Aorta (tissue), 5 donors: ENCODE measurements around the gene FKBP1A. TPM values are rescaled to one million over a fixed set of nuclear protein-coding genes. Genes with fewer than 3 reads are reported as not detected.

ENCODE experiments used
- ATAC-seq: fragments of 200-7000 bp; cut with Tn5 transposase; one replicate; pipeline ENCODE4 v1.9.1; 2022; ENCODE audit warnings: moderate library complexity; ENCODE audit not compliant: low FRiP score
- DNase-seq, 2 donors: peaks; one replicate each; pipeline ENCODE4 v3.0.0-alpha.2; 2020
- H3K27ac ChIP-seq, 2 donors: one replicate each; pipeline ENCODE4 v1.5.1; 2013; ENCODE audit warnings: low read length in 2 of 2, mild to moderate bottlenecking in 2 of 2, moderate library complexity in 2 of 2, control low read depth in 1 of 2, inconsistent platforms in 1 of 2, low read depth in 1 of 2
- H3K27me3 ChIP-seq, 2 donors: one replicate each; pipeline ENCODE4 v1.6.1; 2013; ENCODE audit warnings: control low read depth in 1 of 2, low read length in 1 of 2, mild to moderate bottlenecking in 1 of 2, moderate library complexity in 1 of 2; ENCODE audit not compliant: insufficient read depth in 2 of 2, control insufficient read depth in 1 of 2
- H3K36me3 ChIP-seq, 2 donors: one replicate each; pipeline ENCODE4 v1.6.1; 2013; ENCODE audit warnings: control low read depth in 1 of 2, low read length in 1 of 2, mild to moderate bottlenecking in 1 of 2; ENCODE audit not compliant: insufficient read depth in 2 of 2, control insufficient read depth in 1 of 2
- H3K4me1 ChIP-seq, 2 donors: one replicate each; pipeline ENCODE4 v1.6.1; 2013; ENCODE audit warnings: low read length in 2 of 2, control low read depth in 1 of 2, mild to moderate bottlenecking in 1 of 2, moderate library complexity in 1 of 2; ENCODE audit not compliant: insufficient read depth in 2 of 2, control insufficient read depth in 1 of 2
- H3K4me3 ChIP-seq, 2 donors: one replicate each; pipeline ENCODE4 v1.5.1; 2013; ENCODE audit warnings: low read length in 2 of 2, control low read depth in 1 of 2, mild to moderate bottlenecking in 1 of 2
- H3K9me3 ChIP-seq: one replicate; pipeline ENCODE4 v1.6.1; 2013; ENCODE audit warnings: mild to moderate bottlenecking, low read length; ENCODE audit not compliant: control insufficient read depth
- WGBS, 2 donors: extraction: QIAGEN DNeasy Blood & Tissue Kit; methylation state at CpG; one replicate each; pipeline ENCODE4 v1.1.7; 2013; 5-methylcytosine and 5-hydroxymethylcytosine counted together
- intact Hi-C, 2 donors: fragments of 100-400 bp; cut with DNase I; formaldehyde crosslinking; loops; one replicate each; pipeline versions ENCODE4 v1.14.2 to v1.15.0; 2022
- long read RNA-seq, 2 donors: library from polyadenylated mRNA; unstranded; transcript quantifications; one replicate each; pipeline ENCODE4 v2.0.0, GENCODE V29; 2020 to 2021
- polyA plus RNA-seq, 2 donors: library from polyadenylated mRNA; stranded (reverse); fragments of 200-250 nt; gene quantifications; one replicate each; pipeline ENCODE4 v1.2.3, GENCODE V29; 2013
- total RNA-seq, 2 donors: library from RNA; stranded (reverse); fragmentation: NEBNext Ultra II Directional; extraction: Animal tissue kit (Norgen Biotek cat#: 25700); gene quantifications; one replicate each; pipeline ENCODE4 v1.2.1, GENCODE V29; 2021
- donor health status: healthy with polysubstance abuse.
- donor health status: Bipolar disorder and iron deficiency.
- donor health status: DM: no; HTN: no; CAD: no.
- donor health status: DM: no; HTN: no; CAD: no.
- donor health status: DM: yes; HTN: yes; CAD: no.

FKBP1A gene
- total RNA-seq, result 100 to 1,000 TPM; 249 to 273 TPM
- 100 to 1,000 TPM; 105 to 202 TPM for polyA plus RNA-seq
- long read RNA-seq, donor 1, transcript FKBP1A-204 (5 exons, 1,622 nt), result major isoform, 974 of 1,049 reads
- long read RNA-seq, donor 1, transcript FKBP1A-211 (4 exons, 1,518 nt), result minor isoform, 6 of 1,049 reads
- long read RNA-seq, donor 1, transcript FKBP1A-203 (4 exons, 976 nt), result minor isoform, 43 of 1,049 reads
- long read RNA-seq, donor 1, partial matches to known transcripts, result 16 of 1,049 reads
- long read RNA-seq, donor 1, other reads (novel, unspliced or antisense), result 7 of 1,049 reads
- long read RNA-seq, donor 2, transcript FKBP1A-204 (5 exons, 1,622 nt), result major isoform, 112 of 141 reads
- long read RNA-seq, donor 2, partial matches to known transcripts, result 4 of 141 reads
- long read RNA-seq, donor 2, other reads (novel, unspliced or antisense), result 17 of 141 reads

GRCh38 chr20:1392693-1393506 lies at the start of gene FKBP1A:
Gene FKBP1A (minus strand): TSS chr20:1393054. CDS start chr20:1392998, 56 bp downstream.
- H3K27me3 ChIP-seq, result no peaks in the 10 kb centered on the region
- peak within 1 kb of the TSS in 1 of 2 donors; percentile 78 for H3K27ac ChIP-seq
- H3K36me3 ChIP-seq, result no peaks in the 10 kb centered on the region
- intact Hi-C loops, result loop anchor here (2.0 to 5.0 kb wide), 4 partner anchors 68 to 276 kb away; partner anchors contain the start of genes NSFL1C (in 1 of the 2) and PSMF1 (in 1 of the 2)
- H3K9me3 ChIP-seq, result no peaks in the 10 kb centered on the region
- H3K4me3 ChIP-seq, result peak within 1 kb of the TSS; percentile 87 to 89
- ATAC-seq, result peak; percentile 97
- peak; percentile 94 to 97 for DNase-seq
- peaks cover 3 to 4% of the 10 kb centered on the region in 2 donors for H3K4me1 ChIP-seq
- WGBS, 2 donors, result 1% methylated on average over 59 to 79 of the region's 79 CpGs

GRCh38 chr20:1442304-1442703 lies 49.5 kb upstream of the FKBP1A start:
- Histone ChIP-seq H3K9me3 (no peaks in the 10 kb centered on the region), H3K27me3 (no peaks in the 10 kb centered on the region), H3K27ac (no peak overlapping the region), H3K36me3 (peaks cover 8 to 26% of the 10 kb centered on the region in 2 donors), H3K4me1 (no peaks in the 10 kb centered on the region), H3K4me3 (no peak overlapping the region)
- no peak for DNase-seq
- WGBS, 2 donors, result 79% methylated on average over 2 of the region's 2 CpGs
- intact Hi-C loops, result no loop called here
- no peak for ATAC-seq

GRCh38 chr20:1441133-1441532 lies 48.3 kb upstream of the FKBP1A start:
- H3K9me3 ChIP-seq, result no peaks in the 10 kb centered on the region
- intact Hi-C loops, result no loop called here
- no peaks in the 10 kb centered on the region for H3K4me1 ChIP-seq
- H3K27me3 ChIP-seq, result no peaks in the 10 kb centered on the region
- ATAC-seq (no peak), DNase-seq (no peak)
- peaks cover 6 to 24% of the 10 kb centered on the region in 2 donors for H3K36me3 ChIP-seq
- WGBS, 2 donors, result 72 to 74% methylated on average over 3 of the region's 3 CpGs
- no peak overlapping the region for H3K27ac ChIP-seq
- H3K4me3 ChIP-seq, result no peak overlapping the region

- 66 to 68% methylated on average over 6 of the region's 6 CpGs for WGBS, 2 donors
- H3K9me3 ChIP-seq, result no peaks in the 10 kb centered on the region
- ATAC-seq, result no peak
- H3K4me1 ChIP-seq, result no peaks in the 10 kb centered on the region
- H3K36me3 ChIP-seq, result peaks cover 3 to 18% of the 10 kb centered on the region in 2 donors
- H3K4me3 ChIP-seq, result no peak overlapping the region
- no peak for DNase-seq
- intact Hi-C loops, result no loop called here
- no peaks in the 10 kb centered on the region for H3K27me3 ChIP-seq
- H3K27ac ChIP-seq, result no peak overlapping the region
Observed at GRCh38 chr20:1440024-1440423, 47.2 kb upstream of the FKBP1A start.

GRCh38 chr20:1438361-1438760 lies 45.5 kb upstream of the FKBP1A start:
- H3K4me3 ChIP-seq, result no peak overlapping the region
- H3K36me3 ChIP-seq, result peaks cover 0 to 9% of the 10 kb centered on the region in 2 donors
- intact Hi-C loops, result loop anchor here in 1 of 2 donors (1.0 kb wide), 1 partner anchor 125 kb away; no protein-coding TSS in a partner anchor
- no peaks in the 10 kb centered on the region for H3K4me1 ChIP-seq
- ATAC-seq (no peak), DNase-seq (no peak)
- H3K27ac ChIP-seq, result no peak overlapping the region
- no peaks in the 10 kb centered on the region for H3K27me3 ChIP-seq
- no peaks in the 10 kb centered on the region for H3K9me3 ChIP-seq
- 27 to 44% methylated on average over 1 of the region's 1 CpG for WGBS, 2 donors

- Histone ChIP-seq H3K9me3 (no peaks in the 10 kb centered on the region), H3K36me3 (peaks cover 0 to 5% of the 10 kb centered on the region in 2 donors), H3K27ac (no peak overlapping the region), H3K27me3 (no peaks in the 10 kb centered on the region), H3K4me1 (no peaks in the 10 kb centered on the region), H3K4me3 (no peak overlapping the region)
- ATAC-seq (peak; percentile 64), DNase-seq (peak; percentile 82 to 89)
- WGBS, 2 donors, result 31 to 32% methylated on average over 5 of the region's 5 CpGs
- intact Hi-C loops, result loop anchor here in 1 of 2 donors (2.0 kb wide), 1 partner anchor 125 kb away; no protein-coding TSS in a partner anchor
Observed at GRCh38 chr20:1437235-1437904, 44.5 kb upstream of the FKBP1A start.

GRCh38 chr20:1436263-1436662 lies 43.4 kb upstream of the FKBP1A start:
- H3K4me3 ChIP-seq, result no peak overlapping the region
- no peak overlapping the region for H3K27ac ChIP-seq
- ATAC-seq (no peak), DNase-seq (no peak)
- no peaks in the 10 kb centered on the region for H3K9me3 ChIP-seq
- peaks cover 0 to 2% of the 10 kb centered on the region in 2 donors for H3K36me3 ChIP-seq
- WGBS, 2 donors, result 91 to 92% methylated on average over 8 of the region's 8 CpGs
- no peaks in the 10 kb centered on the region for H3K27me3 ChIP-seq
- intact Hi-C loops, result loop anchor here in 1 of 2 donors (2.0 kb wide), 1 partner anchor 123 kb away; no protein-coding TSS in a partner anchor
- no peaks in the 10 kb centered on the region for H3K4me1 ChIP-seq

GRCh38 chr20:1435337-1435699 lies 42.5 kb upstream of the FKBP1A start:
- H3K4me1 ChIP-seq, result no peaks in the 10 kb centered on the region
- H3K27ac ChIP-seq, result no peak overlapping the region
- H3K27me3 ChIP-seq, result no peaks in the 10 kb centered on the region
- intact Hi-C loops, result no loop called here
- no peaks in the 10 kb centered on the region for H3K36me3 ChIP-seq
- no peaks in the 10 kb centered on the region for H3K9me3 ChIP-seq
- H3K4me3 ChIP-seq, result no peak overlapping the region
- DNase-seq, result no peak
- ATAC-seq, result no peak
